Measurements from ENCODE around the gene NAV2. TPM values are rescaled to one million over a fixed set of nuclear protein-coding genes. Genes with fewer than 3 reads are reported as not detected.

The NAV2 gene
- total RNA-seq, 2 experiments from 2014 or later: 0.23 to 0.36 TPM

- no peaks in the 10 kb centered on the region for H3K4me1 Mint-ChIP-seq (ENCODE audit: low read depth)
- H3K27ac Mint-ChIP-seq: no peak overlapping the region
- no peak for ATAC-seq
- no peak overlapping the region for H3K4me3 Mint-ChIP-seq
- DNase-seq: no peak
- ChIA-PET POLR2A (no interaction called here), CTCF (no interaction called here)
- H3K36me3 Mint-ChIP-seq (ENCODE audit: low read depth): no peaks in the 10 kb centered on the region
- TF ChIP-seq CTCF (IDR thresholded peaks at IDR 0.05): no peak
- intact Hi-C loops (cut with micrococcal nuclease): no loop called here
- H3K27me3 Mint-ChIP-seq: peaks cover 9% of the 10 kb centered on the region
- no peaks in the 10 kb centered on the region for H3K9me3 Mint-ChIP-seq
Measured at GRCh38 chr11:19676475-19677380, 35.9 kb upstream of the NAV2 start.

- intact Hi-C loops (cut with micrococcal nuclease): no loop called here
- no peaks in the 10 kb centered on the region for H3K36me3 Mint-ChIP-seq (ENCODE audit: low read depth)
- no peak overlapping the region for H3K27ac Mint-ChIP-seq
- no peaks in the 10 kb centered on the region for H3K9me3 Mint-ChIP-seq
- no peak for TF ChIP-seq CTCF (IDR thresholded peaks at IDR 0.05)
- no peak for DNase-seq
- H3K27me3 Mint-ChIP-seq: peaks cover 11% of the 10 kb centered on the region
- no peaks in the 10 kb centered on the region for H3K4me1 Mint-ChIP-seq (ENCODE audit: low read depth)
- ChIA-PET POLR2A (no interaction called here), CTCF (no interaction called here)
- H3K4me3 Mint-ChIP-seq: no peak overlapping the region
- ATAC-seq: no peak
Measured at GRCh38 chr11:19677381-19678080, 35.1 kb upstream of the NAV2 start.

- CTCF ChIA-PET: no interaction called here
- H3K36me3 Mint-ChIP-seq (ENCODE audit: low read depth): no peaks in the 10 kb centered on the region
- DNase-seq (no peak), ATAC-seq (no peak)
- H3K4me1 Mint-ChIP-seq (ENCODE audit: low read depth): no peaks in the 10 kb centered on the region
- H3K4me3 Mint-ChIP-seq: no peak overlapping the region
- intact Hi-C loops (cut with micrococcal nuclease): no loop called here
- no peak for TF ChIP-seq CTCF (IDR thresholded peaks at IDR 0.05)
- no peak overlapping the region for H3K27ac Mint-ChIP-seq
- POLR2A ChIA-PET: no interaction called here
- no peaks in the 10 kb centered on the region for H3K9me3 Mint-ChIP-seq
- H3K27me3 Mint-ChIP-seq: peaks cover 11% of the 10 kb centered on the region
Measured at GRCh38 chr11:19679952-19680828, 32.4 kb upstream of the NAV2 start.

- no peaks in the 10 kb centered on the region for H3K9me3 Mint-ChIP-seq
- CTCF ChIA-PET: no interaction called here
- peaks cover 11% of the 10 kb centered on the region for H3K27me3 Mint-ChIP-seq
- ATAC-seq: no peak
- intact Hi-C loops (cut with micrococcal nuclease): no loop called here
- H3K4me1 Mint-ChIP-seq (ENCODE audit: low read depth): no peaks in the 10 kb centered on the region
- POLR2A ChIA-PET: no interaction called here
- no peak overlapping the region for H3K4me3 Mint-ChIP-seq
- TF ChIP-seq CTCF (IDR thresholded peaks at IDR 0.05): no peak
- no peak for DNase-seq
- no peak overlapping the region for H3K27ac Mint-ChIP-seq
- H3K36me3 Mint-ChIP-seq (ENCODE audit: low read depth): no peaks in the 10 kb centered on the region
Measured at GRCh38 chr11:19680829-19681368, 31.7 kb upstream of the NAV2 start.
